ENCODE results near the gene AFTPH. TPM values are rescaled to one million over a fixed set of nuclear protein-coding genes. Genes with fewer than 3 reads are reported as not detected.
A peak's percentile ranks its signal among the peaks of the same experiment; 100 is the strongest.

AFTPH gene
- total RNA-seq, 1 donor from 2014 or later, result 11.3 TPM

DNA sequence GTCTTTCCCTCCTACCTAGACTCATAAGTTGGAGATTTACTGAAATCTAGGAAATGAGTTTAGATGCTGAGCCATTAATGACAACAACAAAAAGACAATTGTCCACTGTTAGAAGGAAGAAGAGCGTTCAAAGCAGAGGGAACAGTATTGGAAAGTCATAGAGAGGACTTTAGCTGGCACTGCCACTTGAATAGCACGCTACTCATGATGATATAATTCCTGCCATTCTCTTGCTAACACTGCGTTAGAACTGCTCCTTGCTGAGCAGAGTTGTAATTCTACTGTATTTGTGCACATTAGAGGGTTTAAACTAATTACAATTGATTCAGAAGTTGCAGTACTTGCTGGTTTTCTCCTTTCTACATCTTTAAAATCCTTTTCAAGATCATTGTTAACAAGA is 9.0 kb upstream of the AFTPH start:
- intact Hi-C loops (cut with micrococcal nuclease), result no loop called here

DNA sequence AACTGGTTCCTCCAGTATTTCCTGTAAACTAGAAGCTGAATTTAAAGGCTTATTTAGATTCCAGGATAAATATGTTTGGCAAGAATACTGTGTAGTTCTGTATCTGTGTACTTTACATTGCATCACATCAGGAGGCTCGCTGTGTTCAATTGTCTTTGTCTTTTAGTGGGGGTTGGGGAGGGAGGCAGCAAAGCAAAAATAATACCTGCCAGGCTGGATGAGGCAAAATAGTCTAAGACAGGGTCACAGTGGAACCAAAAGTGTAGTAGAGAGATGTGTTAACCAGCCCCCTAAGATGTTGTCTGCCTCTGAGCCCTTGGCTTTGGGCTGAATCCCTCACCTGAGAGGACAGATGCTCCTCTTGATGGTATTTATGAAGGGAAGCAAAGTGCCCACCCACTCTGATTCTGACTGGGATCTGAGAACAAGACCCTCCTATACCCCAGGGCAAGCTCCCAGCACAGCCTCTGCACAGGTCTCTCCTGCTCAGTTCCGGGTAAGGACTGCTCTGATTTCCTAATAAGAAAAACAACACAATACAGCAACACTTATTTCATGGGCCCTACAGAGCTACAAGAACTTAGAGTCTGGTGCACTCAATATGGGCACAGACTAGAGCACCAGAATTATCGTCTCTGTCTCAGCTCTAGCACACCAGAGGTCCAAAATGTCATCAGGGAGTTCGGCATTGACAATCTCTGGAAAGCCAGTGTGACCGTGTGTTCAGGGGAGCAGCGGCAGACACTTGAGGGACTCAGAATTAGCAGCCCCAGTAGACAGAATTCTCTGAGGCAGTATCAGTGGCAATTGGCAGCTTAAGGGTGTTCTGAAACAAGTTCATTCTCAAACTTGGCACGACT is 7.2 kb upstream of the AFTPH start:
- intact Hi-C loops (cut with micrococcal nuclease), result no loop called here
- Histone ChIP-seq H3K4me3 (no peak overlapping the region), H3K27me3 (ENCODE audit: low read depth) (no peaks in the 10 kb centered on the region), H3K4me1 (no peaks in the 10 kb centered on the region), H3K27ac (replicated peaks) (no peak overlapping the region), H3K9me3 (replicated peaks) (no peaks in the 10 kb centered on the region), H3K36me3 (no peaks in the 10 kb centered on the region)
- TF ChIP-seq, protein P1, sequence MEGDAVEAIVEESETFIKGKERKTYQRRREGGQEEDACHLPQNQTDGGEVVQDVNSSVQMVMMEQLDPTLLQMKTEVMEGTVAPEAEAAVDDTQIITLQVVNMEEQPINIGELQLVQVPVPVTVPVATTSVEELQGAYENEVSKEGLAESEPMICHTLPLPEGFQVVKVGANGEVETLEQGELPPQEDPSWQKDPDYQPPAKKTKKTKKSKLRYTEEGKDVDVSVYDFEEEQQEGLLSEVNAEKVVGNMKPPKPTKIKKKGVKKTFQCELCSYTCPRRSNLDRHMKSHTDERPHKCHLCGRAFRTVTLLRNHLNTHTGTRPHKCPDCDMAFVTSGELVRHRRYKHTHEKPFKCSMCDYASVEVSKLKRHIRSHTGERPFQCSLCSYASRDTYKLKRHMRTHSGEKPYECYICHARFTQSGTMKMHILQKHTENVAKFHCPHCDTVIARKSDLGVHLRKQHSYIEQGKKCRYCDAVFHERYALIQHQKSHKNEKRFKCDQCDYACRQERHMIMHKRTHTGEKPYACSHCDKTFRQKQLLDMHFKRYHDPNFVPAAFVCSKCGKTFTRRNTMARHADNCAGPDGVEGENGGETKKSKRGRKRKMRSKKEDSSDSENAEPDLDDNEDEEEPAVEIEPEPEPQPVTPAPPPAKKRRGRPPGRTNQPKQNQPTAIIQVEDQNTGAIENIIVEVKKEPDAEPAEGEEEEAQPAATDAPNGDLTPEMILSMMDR (IDR thresholded peaks at IDR 0.05; ENCODE audit: borderline replicate concordance), result no peak
- DNase-seq, result no peak

More for the DNA sequence above, 9.0 kb upstream of the AFTPH start:
- Histone ChIP-seq H3K9me3 (replicated peaks) (no peaks in the 10 kb centered on the region), H3K36me3 (no peaks in the 10 kb centered on the region), H3K4me1 (no peaks in the 10 kb centered on the region), H3K27ac (replicated peaks) (no peak overlapping the region), H3K27me3 (ENCODE audit: low read depth) (no peaks in the 10 kb centered on the region), H3K4me3 (no peak overlapping the region)
- TF ChIP-seq, protein P1 (IDR thresholded peaks at IDR 0.05; ENCODE audit: borderline replicate concordance), result no peak
- DNase-seq, result no peak

DNA sequence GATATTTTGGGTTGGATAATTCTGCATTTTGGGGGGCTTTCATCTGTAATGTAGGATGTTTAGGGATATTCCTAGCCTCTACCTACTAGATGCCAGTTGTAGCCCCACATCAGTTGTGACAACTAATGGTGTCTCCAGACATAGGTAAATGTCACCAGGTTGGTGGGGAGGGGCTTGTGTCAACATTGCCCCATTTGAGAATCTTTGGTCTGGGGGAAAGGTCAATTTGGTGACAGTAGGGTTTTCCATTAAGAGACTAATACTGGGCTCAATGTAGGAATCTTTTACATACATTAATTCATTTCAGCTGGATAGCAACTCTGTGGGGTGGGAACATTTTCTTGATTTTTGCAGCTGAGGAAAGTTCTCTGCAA is 6.6 kb upstream of the AFTPH start:
- H3K27me3 ChIP-seq (ENCODE audit: low read depth), result no peaks in the 10 kb centered on the region
- no peaks in the 10 kb centered on the region for H3K9me3 ChIP-seq (replicated peaks)
- no peaks in the 10 kb centered on the region for H3K36me3 ChIP-seq
- intact Hi-C loops (cut with micrococcal nuclease), result no loop called here
- H3K4me1 ChIP-seq, result no peaks in the 10 kb centered on the region
- no peak overlapping the region for H3K27ac ChIP-seq (replicated peaks)
- no peak for DNase-seq
- TF ChIP-seq, protein P1 (IDR thresholded peaks at IDR 0.05; ENCODE audit: borderline replicate concordance), result no peak
- no peak overlapping the region for H3K4me3 ChIP-seq

DNA sequence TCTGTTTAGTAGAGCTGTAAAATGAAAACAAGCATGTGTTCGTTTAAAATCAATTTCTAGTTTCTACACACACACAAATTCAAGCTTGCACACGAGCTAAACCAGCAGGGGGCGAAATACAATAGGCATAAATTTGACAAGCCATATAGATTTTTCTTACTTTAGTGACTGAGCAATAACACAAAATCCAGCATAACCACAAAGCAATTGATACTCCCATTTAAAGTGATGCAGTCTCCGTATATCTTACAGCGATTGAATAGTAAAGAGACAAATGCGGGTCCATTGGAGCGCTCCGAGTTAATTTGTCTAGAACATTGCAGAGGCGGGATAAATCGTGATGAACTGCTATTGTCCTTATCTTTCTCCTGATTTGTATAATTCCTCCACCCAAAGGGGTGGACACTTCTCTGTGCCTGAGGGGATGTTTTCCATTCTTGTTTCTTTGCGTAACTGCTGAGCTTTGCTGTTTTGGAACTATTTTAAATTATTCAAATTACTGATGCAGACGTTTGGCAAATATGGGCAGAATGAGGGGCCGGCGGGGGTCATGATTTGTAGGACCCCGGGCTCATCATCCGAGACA is 1.2 kb upstream of the AFTPH start:
- Histone ChIP-seq H3K27me3 (ENCODE audit: low read depth) (no peaks in the 10 kb centered on the region), H3K36me3 (no peaks in the 10 kb centered on the region), H3K4me1 (peaks cover 48% of the 10 kb centered on the region), H3K9me3 (replicated peaks) (no peaks in the 10 kb centered on the region), H3K27ac (replicated peaks) (peak overlapping the region; percentile 97), H3K4me3 (peak overlapping the region; percentile 98)
- DNase-seq, result peak; percentile 29
- TF ChIP-seq, protein P1 (IDR thresholded peaks at IDR 0.05; ENCODE audit: borderline replicate concordance), result peak; percentile 91
- intact Hi-C loops (cut with micrococcal nuclease), result loop anchor here (10.0 kb wide), 1 partner anchor 342 kb away; no protein-coding TSS in a partner anchor

DNA sequence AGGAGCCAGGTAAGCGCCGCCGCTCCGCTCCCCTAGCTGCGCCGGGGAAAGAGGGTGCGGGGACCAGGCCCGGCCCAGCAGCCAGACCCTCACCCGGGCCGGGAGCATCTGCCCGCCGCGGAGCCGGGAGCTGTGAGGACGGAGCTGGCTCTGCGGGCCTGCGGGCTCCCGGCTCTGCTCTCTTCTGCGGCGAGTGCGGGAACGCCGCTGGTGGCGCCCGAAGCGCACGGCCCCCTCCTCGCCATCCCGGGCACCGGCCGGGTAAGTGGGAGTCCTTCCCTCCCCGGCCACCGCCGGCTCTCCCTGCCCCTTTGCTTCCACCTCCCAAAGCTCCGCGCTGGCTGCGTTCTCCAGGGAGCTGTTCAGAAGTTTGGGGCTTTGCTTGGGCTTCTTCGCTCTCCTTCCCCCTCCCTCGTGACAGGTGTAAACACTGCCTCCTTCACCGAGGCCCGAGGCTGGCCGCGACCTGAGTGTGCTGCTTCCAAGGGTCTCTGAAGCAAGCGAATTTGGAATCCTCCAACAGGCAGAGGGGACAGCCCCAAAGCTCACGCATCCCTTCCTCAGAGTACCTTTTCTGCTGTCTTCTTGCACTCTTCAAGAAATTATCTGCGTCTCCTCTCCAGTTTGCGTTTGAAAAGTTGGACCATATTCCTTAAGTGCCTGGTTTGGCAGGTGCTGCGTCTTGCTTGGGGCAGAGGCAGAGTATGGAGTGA is 632 bp downstream of the AFTPH start:
- intact Hi-C loops (cut with micrococcal nuclease), result loop anchor here (10.0 kb wide), 1 partner anchor 340 kb away; no protein-coding TSS in a partner anchor
- TF ChIP-seq, protein P1 (IDR thresholded peaks at IDR 0.05; ENCODE audit: borderline replicate concordance), result no peak

More for the DNA sequence above, 632 bp downstream of the AFTPH start:
- no peak for DNase-seq
- Histone ChIP-seq H3K4me1 (peaks cover 58% of the 10 kb centered on the region), H3K4me3 (peak overlapping the region; percentile 98), H3K27ac (replicated peaks) (peak overlapping the region; percentile 97), H3K27me3 (ENCODE audit: low read depth) (no peaks in the 10 kb centered on the region), H3K36me3 (no peaks in the 10 kb centered on the region), H3K9me3 (replicated peaks) (no peaks in the 10 kb centered on the region)
